Measurements from ENCODE around the gene SPAG17. TPM values are rescaled to one million over a fixed set of nuclear protein-coding genes. Genes with fewer than 3 reads are reported as not detected.

SPAG17 gene
- total and polyA plus RNA-seq, 2 donors from 2014 or later, result 8.7 to 10.4 TPM

GRCh38 chr1:118077331-118078045 lies 107.5 kb downstream of the SPAG17 start:
- FAIRE-seq (peak; percentile 39), DNase-seq (peak in 2 of 5 donors; percentile 33 to 48)

DNA sequence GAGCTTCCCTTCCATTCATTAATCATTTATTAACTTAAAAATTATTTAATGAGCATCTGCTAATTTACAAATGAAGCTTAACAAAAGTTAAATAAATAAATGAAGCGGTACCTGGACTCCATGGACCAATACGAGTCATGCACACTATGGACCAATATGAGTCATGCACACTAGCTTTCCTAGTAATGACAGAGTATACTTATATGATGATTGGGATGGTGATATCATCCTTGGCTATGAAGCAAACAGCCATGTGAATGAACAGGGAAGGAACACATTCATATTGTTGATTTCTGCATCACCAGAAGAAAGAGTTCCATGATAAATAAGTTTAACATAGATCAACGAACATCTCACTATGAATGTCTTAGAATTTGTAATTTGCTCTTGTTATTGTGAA lies 109.9 kb downstream of the SPAG17 start:
- H3K9ac ChIP-seq (ENCODE audit: low read length in 3 of 3), result no peak overlapping the region
- no peaks in the 10 kb centered on the region for H3K27me3 ChIP-seq (ENCODE audit: control insufficient read depth, insufficient read depth, low read length)
- no peak for FAIRE-seq
- no peak for DNase-seq
- H3K27ac ChIP-seq (ENCODE audit: low read depth in 2 of 2, low read length in 2 of 2), result no peak overlapping the region
- peaks cover 0 to 2% (median 0%) of the 10 kb centered on the region in 3 donors for H3K4me1 ChIP-seq (ENCODE audit: control insufficient read depth in 2 of 3, insufficient read depth in 2 of 3, low read depth in 1 of 3, low read length in 3 of 3)
- intact Hi-C loops (cut with DNase I), result no loop called here
- H3K9me3 ChIP-seq (ENCODE audit: control insufficient read depth in 2 of 3, insufficient read depth in 1 of 3, low read length in 3 of 3), result no peaks in the 10 kb centered on the region
- no peak for TF ChIP-seq CTCF (IDR thresholded peaks at IDR 0.05; ENCODE audit: borderline replicate concordance, extremely low read depth, insufficient read depth)
- H3K4me3 ChIP-seq (ENCODE audit: low read length in 3 of 3), result no peak overlapping the region
- no peaks in the 10 kb centered on the region for H3K36me3 ChIP-seq (ENCODE audit: control insufficient read depth in 2 of 3, insufficient read depth in 3 of 3, low read length in 3 of 3)

More at GRCh38 chr1:118077331-118078045, 107.5 kb downstream of the SPAG17 start:
- H3K4me3 ChIP-seq (ENCODE audit: low read length in 3 of 3), result no peak overlapping the region
- H3K4me1 ChIP-seq (ENCODE audit: control insufficient read depth in 2 of 3, insufficient read depth in 2 of 3, low read depth in 1 of 3, low read length in 3 of 3), result peaks cover 0 to 2% (median 0%) of the 10 kb centered on the region in 3 donors
- H3K36me3 ChIP-seq (ENCODE audit: control insufficient read depth in 2 of 3, insufficient read depth in 3 of 3, low read length in 3 of 3), result no peaks in the 10 kb centered on the region
- no peak overlapping the region for H3K27ac ChIP-seq (ENCODE audit: low read depth in 2 of 2, low read length in 2 of 2)
- H3K9me3 ChIP-seq (ENCODE audit: control insufficient read depth in 2 of 3, insufficient read depth in 1 of 3, low read length in 3 of 3), result no peaks in the 10 kb centered on the region
- no peaks in the 10 kb centered on the region for H3K27me3 ChIP-seq (ENCODE audit: control insufficient read depth, insufficient read depth, low read length)
- H3K9ac ChIP-seq (ENCODE audit: low read length in 3 of 3), result no peak overlapping the region
- TF ChIP-seq CTCF (IDR thresholded peaks at IDR 0.05; ENCODE audit: borderline replicate concordance, extremely low read depth, insufficient read depth), result peak; percentile 32
- intact Hi-C loops (cut with DNase I), result no loop called here

- no peak overlapping the region for H3K9ac ChIP-seq (ENCODE audit: low read length in 3 of 3)
- no peaks in the 10 kb centered on the region for H3K27me3 ChIP-seq (ENCODE audit: control insufficient read depth, insufficient read depth, low read length)
- no peaks in the 10 kb centered on the region for H3K9me3 ChIP-seq (ENCODE audit: control insufficient read depth in 2 of 3, insufficient read depth in 1 of 3, low read length in 3 of 3)
- TF ChIP-seq CTCF (IDR thresholded peaks at IDR 0.05; ENCODE audit: borderline replicate concordance, extremely low read depth, insufficient read depth), result no peak
- H3K4me1 ChIP-seq (ENCODE audit: control insufficient read depth in 2 of 3, insufficient read depth in 2 of 3, low read depth in 1 of 3, low read length in 3 of 3), result peaks cover 0 to 2% (median 0%) of the 10 kb centered on the region in 3 donors
- DNase-seq (no peak), FAIRE-seq (no peak)
- no peak overlapping the region for H3K27ac ChIP-seq (ENCODE audit: low read depth in 2 of 2, low read length in 2 of 2)
- no peak overlapping the region for H3K4me3 ChIP-seq (ENCODE audit: low read length in 3 of 3)
- intact Hi-C loops (cut with DNase I), result no loop called here
- no peaks in the 10 kb centered on the region for H3K36me3 ChIP-seq (ENCODE audit: control insufficient read depth in 2 of 3, insufficient read depth in 3 of 3, low read length in 3 of 3)
Measured at GRCh38 chr1:118073648-118074435, 111.2 kb downstream of the SPAG17 start.

All from kidney (tissue), 14 donors.